Fibroblast of pulmonary artery (primary cell): ENCODE measurements around the gene TNFRSF25.

Experiments
- DNase-seq: peaks from one replicate; pipeline ENCODE4 v3.0.0-alpha.2; 2010; ENCODE audit warnings: low read depth
- H3K4me3 ChIP-seq: replicated peaks from 2 replicates; pipeline ENCODE4 v1.5.1; 2011; ENCODE audit warnings: low read depth, mild to moderate bottlenecking, control low read depth, low read length, moderate library complexity
- TF ChIP-seq, protein P1 (sequence below): IDR thresholded peaks from 2 replicates; pipeline ENCODE4 v1.5.1; 2011; ENCODE audit warnings: mild to moderate bottlenecking, control low read depth, low read length, inconsistent platforms; ENCODE audit errors: missing control alignments

Gene TNFRSF25

GRCh38 chr1:6483017-6483760 is 17.2 kb upstream of the TNFRSF25 start:
- DNase-seq, result no peak
- H3K4me3 ChIP-seq, result no peak overlapping the region
- TF ChIP-seq, protein P1, sequence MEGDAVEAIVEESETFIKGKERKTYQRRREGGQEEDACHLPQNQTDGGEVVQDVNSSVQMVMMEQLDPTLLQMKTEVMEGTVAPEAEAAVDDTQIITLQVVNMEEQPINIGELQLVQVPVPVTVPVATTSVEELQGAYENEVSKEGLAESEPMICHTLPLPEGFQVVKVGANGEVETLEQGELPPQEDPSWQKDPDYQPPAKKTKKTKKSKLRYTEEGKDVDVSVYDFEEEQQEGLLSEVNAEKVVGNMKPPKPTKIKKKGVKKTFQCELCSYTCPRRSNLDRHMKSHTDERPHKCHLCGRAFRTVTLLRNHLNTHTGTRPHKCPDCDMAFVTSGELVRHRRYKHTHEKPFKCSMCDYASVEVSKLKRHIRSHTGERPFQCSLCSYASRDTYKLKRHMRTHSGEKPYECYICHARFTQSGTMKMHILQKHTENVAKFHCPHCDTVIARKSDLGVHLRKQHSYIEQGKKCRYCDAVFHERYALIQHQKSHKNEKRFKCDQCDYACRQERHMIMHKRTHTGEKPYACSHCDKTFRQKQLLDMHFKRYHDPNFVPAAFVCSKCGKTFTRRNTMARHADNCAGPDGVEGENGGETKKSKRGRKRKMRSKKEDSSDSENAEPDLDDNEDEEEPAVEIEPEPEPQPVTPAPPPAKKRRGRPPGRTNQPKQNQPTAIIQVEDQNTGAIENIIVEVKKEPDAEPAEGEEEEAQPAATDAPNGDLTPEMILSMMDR, result no peak

DNA sequence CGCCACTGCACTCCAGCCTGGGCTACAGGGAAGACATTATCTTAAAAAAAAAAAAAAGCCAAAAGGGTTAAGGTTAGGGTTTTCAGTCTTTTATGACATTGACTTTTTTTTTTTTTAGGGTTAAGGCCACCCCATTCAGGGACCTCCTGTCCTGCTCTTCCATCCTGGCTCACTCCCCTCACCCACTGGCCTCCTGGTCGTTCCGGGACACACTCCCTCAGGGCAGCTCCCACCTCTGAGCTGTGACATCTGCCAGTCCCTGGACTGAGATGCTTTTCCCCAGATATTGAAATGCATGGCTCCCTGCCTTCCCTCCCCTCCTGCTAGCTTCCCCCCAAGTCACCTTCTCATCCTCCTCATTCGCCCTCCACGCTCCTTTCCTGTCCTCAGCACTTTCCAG is 15.8 kb upstream of the TNFRSF25 start:
- DNase-seq, result no peak
- no peak overlapping the region for H3K4me3 ChIP-seq
- TF ChIP-seq, protein P1, result no peak

DNA sequence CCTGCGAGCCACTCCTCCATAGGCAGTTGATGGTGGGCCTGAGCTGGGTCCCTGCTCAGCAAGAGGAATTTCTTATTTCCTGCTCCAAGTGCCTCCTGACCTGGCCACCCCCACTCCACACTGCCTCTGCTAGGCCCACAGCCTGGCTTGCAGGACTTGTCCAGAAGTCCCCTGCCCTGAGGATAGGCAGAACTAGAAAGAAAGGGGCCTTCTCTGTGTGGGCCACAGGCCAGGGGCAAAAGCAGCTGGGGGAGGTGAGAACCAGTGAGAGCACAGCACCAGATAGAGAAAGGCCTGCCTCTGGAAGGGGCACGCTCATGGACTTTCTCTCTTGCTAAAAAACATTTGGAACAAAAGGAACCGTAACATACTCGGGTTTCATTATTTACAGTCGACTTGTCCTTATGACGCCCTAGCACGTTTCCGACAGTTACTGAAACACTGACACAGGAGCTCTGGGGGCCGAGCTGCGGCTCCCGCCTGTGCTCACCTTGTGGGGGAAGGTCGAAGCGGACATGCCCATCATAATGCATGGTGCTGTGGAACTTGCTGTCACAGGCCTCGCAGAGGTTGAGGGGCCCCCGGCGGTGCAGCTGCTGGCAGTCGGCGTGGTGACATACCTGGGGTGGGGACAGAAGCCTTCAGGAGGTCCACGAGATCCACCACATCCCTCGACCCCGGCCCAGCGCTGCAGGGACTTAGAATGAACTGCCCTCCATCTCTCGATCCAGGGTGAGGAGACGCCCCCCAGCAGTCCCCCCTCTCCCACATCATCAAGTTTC is 11.3 kb upstream of the TNFRSF25 start:
- TF ChIP-seq, protein P1, result no peak
- no peak overlapping the region for H3K4me3 ChIP-seq
- DNase-seq, result no peak

- no peak overlapping the region for H3K4me3 ChIP-seq
- no peak for DNase-seq
These were observed 10.5 kb upstream of the TNFRSF25 start for GRCh38 chr1:6476483-6476882.

GRCh38 chr1:6475381-6476133 is 9.6 kb upstream of the TNFRSF25 start:
- TF ChIP-seq, protein P1, result peak; percentile 89
- peak; percentile 36 for DNase-seq
- no peak overlapping the region for H3K4me3 ChIP-seq

More at GRCh38 chr1:6476483-6476882, 10.5 kb upstream of the TNFRSF25 start:
- TF ChIP-seq, protein P1, result no peak

DNA sequence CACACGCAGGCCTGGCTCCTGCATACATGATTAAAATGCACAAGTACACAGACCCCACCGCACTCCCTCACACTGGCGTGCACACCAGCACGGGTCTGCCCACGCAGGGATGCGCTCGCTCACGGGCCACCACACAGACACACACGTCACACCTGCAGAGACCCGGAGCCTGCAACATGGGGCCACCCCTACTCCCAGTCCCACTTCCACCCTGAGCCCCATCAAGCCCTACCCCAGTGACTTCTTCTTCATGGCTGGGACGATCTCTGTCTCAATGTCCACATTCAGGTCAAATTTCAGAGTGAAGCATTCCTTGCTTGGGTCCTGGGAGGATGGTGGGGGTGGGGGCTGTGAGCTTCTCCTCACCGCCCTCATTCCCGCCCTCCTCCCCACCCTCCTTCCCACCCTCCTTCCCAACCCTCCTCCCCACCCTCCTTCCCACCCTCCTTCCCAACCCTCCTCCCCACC is 8.9 kb upstream of the TNFRSF25 start:
- DNase-seq, result no peak
- H3K4me3 ChIP-seq, result no peak overlapping the region
- TF ChIP-seq, protein P1, result no peak
